SJSA1 (cell line): Measurements from ENCODE around the gene KRTAP4-1. TPM values are rescaled to one million over a fixed set of nuclear protein-coding genes. Genes with fewer than 3 reads are reported as not detected.
A peak's percentile ranks its signal among the peaks of the same experiment; 100 is the strongest.
"Not testable (repeated sequence)": the region's sequence is repeated elsewhere in the genome, so short reads cannot be mapped to it uniquely, and the experiment has no call there.

Source experiments
- DNase-seq, 2 experiments: peaks; one replicate each; pipeline ENCODE4 v3.0.0-alpha.2; 2015 to 2020; ENCODE audit warnings: low spot score in 2 of 2, low read depth in 1 of 2
- H3K27ac ChIP-seq: fragments of 250-450 bp; sonication (Bioruptor Pico); 2 replicates; pipeline ENCODE4 v1.5.1; 2020; ENCODE audit warnings: mild to moderate bottlenecking, moderate library complexity
- H3K27me3 ChIP-seq: fragments of 250-450 bp; sonication (Bioruptor Pico); replicated peaks from 2 replicates; pipeline ENCODE4 v1.5.1; 2020; ENCODE audit warnings: mild to moderate bottlenecking, moderate library complexity
- H3K36me3 ChIP-seq: fragments of 250-450 bp; sonication (Bioruptor Pico); 2 replicates; pipeline ENCODE4 v1.5.1; 2020; ENCODE audit warnings: mild to moderate bottlenecking
- H3K4me1 ChIP-seq: fragments of 250-450 bp; sonication (Bioruptor Pico); replicated peaks from 2 replicates; pipeline ENCODE4 v1.6.1; 2021; ENCODE audit warnings: mild to moderate bottlenecking
- H3K4me3 ChIP-seq: fragments of 250-450 bp; sonication (Bioruptor Pico); 2 replicates; pipeline ENCODE4 v1.5.1; 2020; ENCODE audit warnings: mild to moderate bottlenecking
- H3K9me3 ChIP-seq: fragments of 250-450 bp; sonication (Bioruptor Pico); replicated peaks from 2 replicates; pipeline ENCODE4 v1.5.1; 2020; ENCODE audit warnings: mild to moderate bottlenecking
- total RNA-seq: library from RNA; depleted of rRNA; stranded (reverse); fragments of >200 nt; shearing (Covaris generic); gene quantifications from 2 replicates; pipeline ENCODE4 v1.2.3, GENCODE V29; 2014

KRTAP4-1 gene
- total RNA-seq, 1 experiment from 2014 or later: not detected

DNA sequence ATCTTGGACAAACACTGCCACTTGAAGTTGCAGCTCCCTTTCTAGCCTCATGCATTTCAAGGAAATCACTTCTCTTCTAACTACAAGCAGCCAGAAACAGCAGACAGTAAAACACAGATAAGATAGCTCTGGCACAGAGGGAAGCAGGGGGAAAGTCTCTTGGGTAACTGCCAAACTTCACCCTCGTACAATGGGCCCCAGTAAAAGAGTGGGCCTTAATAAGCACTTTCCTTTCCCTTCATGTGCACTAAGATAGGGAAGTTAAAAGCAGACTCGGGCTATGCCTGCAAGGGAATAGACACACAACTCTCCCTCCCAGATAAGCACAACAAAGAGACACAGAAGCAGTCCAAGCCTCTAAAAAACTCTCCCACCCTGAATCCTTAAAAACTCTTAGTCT lies 30.9 kb downstream of the KRTAP4-1 start:
- no peak for DNase-seq
- no peak overlapping the region for H3K27ac ChIP-seq
- no peak overlapping the region for H3K4me3 ChIP-seq
- H3K9me3 ChIP-seq: no peaks in the 10 kb centered on the region
- no peaks in the 10 kb centered on the region for H3K4me1 ChIP-seq
- no peaks in the 10 kb centered on the region for H3K36me3 ChIP-seq
- no peaks in the 10 kb centered on the region; the same call in 1 of the 2 replicates for H3K27me3 ChIP-seq

GRCh38 chr17:41151525-41151924 lies 33.2 kb downstream of the KRTAP4-1 start:
- DNase-seq: no peak
- no peaks in the 10 kb centered on the region for H3K9me3 ChIP-seq
- no peaks in the 10 kb centered on the region for H3K4me1 ChIP-seq
- no peaks in the 10 kb centered on the region; the same call in 1 of the 2 replicates for H3K27me3 ChIP-seq
- H3K4me3 ChIP-seq: no peak overlapping the region
- H3K36me3 ChIP-seq: no peaks in the 10 kb centered on the region
- no peak overlapping the region for H3K27ac ChIP-seq

DNA sequence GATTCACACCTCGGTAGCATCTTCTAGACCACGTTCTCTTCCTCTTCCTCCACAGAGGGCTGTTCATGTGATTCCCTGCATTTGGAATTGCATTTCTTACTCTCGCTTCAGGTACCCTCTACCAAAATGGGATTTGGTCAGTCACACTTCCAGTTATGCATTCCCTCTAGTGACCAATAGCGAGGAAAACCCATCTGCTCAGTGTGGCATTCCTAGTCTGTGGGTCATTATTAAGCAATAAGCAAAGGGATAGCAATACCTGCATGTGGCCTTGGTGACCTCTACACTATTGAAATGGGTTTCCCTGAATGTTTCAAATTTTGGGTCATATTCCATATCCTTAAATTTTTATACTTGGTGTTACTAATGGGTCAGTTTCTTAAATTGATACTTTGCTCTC lies 34.7 kb downstream of the KRTAP4-1 start:
- no peaks in the 10 kb centered on the region for H3K36me3 ChIP-seq
- no peaks in the 10 kb centered on the region for H3K9me3 ChIP-seq
- H3K27ac ChIP-seq: no peak overlapping the region
- no peak overlapping the region for H3K4me3 ChIP-seq
- DNase-seq: no peak
- H3K4me1 ChIP-seq: no peaks in the 10 kb centered on the region
- no peaks in the 10 kb centered on the region; the same call in 1 of the 2 replicates for H3K27me3 ChIP-seq

DNA sequence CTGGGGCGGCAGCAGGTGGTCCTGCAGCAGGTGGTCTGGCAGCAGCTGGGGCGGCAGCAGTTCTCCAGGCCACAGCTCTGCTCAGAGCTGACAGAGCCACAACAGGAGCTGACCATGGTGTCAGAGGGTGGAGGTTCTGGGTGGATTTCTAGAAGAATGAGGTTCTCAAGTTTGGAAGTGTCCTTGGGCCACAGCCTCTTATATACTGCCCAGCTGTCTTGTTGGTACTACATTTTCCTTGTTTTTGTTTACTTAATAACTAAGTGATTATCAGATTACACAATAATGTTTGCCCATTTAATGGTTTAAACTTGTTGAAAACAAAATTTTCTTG lies 35.1 kb downstream of the KRTAP4-1 start, which contains the start of gene KRTAP4-5:
TSS of gene KRTAP4-5 (minus strand) at position 174 of the 334 bp plus-strand sequence. CDS start at position 116, 58 bp downstream.
- Histone ChIP-seq H3K36me3 (no peaks in the 10 kb centered on the region), H3K27me3 (no peaks in the 10 kb centered on the region; the same call in 1 of the 2 replicates), H3K9me3 (no peaks in the 10 kb centered on the region), H3K4me1 (no peaks in the 10 kb centered on the region), H3K27ac (no peak within 1 kb of the TSS), H3K4me3 (no peak within 1 kb of the TSS)
- DNase-seq: no peak

- H3K4me3 ChIP-seq, H3K9me3 ChIP-seq, H3K36me3 ChIP-seq, DNase-seq, H3K4me1 ChIP-seq, H3K27me3 ChIP-seq, H3K27ac ChIP-seq: not testable (repeated sequence)
Observed at GRCh38 chr17:41148971-41149651, 35.6 kb downstream of the KRTAP4-1 start.

- H3K9me3 ChIP-seq: no peaks in the 10 kb centered on the region; the same call in 1 of the 2 replicates
- DNase-seq: no peak
- H3K4me3 ChIP-seq: no peak overlapping the region
Observed at GRCh38 chr17:41147531-41148204, 37.0 kb downstream of the KRTAP4-1 start.

DNA sequence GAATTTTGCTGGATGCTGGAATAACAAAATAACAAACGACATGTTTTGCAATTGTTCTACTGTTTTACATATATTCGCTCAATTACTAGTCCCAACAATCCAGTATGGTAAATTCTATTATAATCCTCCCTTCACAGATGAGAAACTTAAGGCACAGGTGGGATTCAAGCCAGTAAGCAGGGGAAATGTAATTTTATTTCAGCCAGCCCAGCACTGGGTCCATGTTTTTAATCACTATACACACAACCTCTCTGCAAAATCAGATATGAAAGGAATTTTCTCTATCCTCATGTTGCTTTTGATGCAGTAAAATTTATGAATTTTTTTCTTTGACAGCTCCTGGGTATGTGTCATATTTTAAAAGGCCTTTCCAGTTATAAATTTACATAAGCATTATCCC lies 39.5 kb downstream of the KRTAP4-1 start:
- no peaks in the 10 kb centered on the region for H3K36me3 ChIP-seq
- no peaks in the 10 kb centered on the region for H3K27me3 ChIP-seq
- peaks cover 3% of the 10 kb centered on the region; the same call in 1 of the 2 replicates for H3K9me3 ChIP-seq
- peaks cover 14% of the 10 kb centered on the region for H3K4me1 ChIP-seq
- no peak overlapping the region for H3K27ac ChIP-seq
- DNase-seq: no peak
- no peak overlapping the region for H3K4me3 ChIP-seq

More at GRCh38 chr17:41147531-41148204, 37.0 kb downstream of the KRTAP4-1 start:
- Histone ChIP-seq H3K27ac (no peak overlapping the region), H3K27me3 (no peaks in the 10 kb centered on the region; the same call in 1 of the 2 replicates), H3K4me1 (no peaks in the 10 kb centered on the region), H3K36me3 (no peaks in the 10 kb centered on the region)

DNA sequence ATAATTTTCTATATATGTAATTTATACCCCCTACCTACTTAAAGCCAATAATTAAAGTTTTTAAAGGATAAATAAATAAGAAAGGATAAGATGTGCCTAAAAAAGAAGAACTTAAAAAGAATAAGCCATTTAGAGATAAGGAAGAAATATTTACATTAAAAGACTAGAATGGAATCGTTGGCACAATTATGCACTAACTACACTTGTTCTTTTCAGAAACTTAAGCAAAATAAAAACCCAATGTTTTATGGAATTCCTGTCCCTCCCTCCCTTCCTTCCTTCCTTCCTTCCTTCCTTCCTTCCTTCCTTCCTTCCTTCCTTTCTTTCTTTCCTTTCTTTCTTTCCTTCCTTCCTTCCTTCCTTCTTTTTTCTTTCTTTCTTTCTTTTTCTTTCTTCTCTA lies 39.9 kb downstream of the KRTAP4-1 start:
- no peak for DNase-seq
- Histone ChIP-seq H3K36me3 (no peaks in the 10 kb centered on the region), H3K9me3 (peaks cover 4% of the 10 kb centered on the region; the same call in 1 of the 2 replicates), H3K27me3 (no peaks in the 10 kb centered on the region), H3K4me3 (no peak overlapping the region), H3K4me1 (peaks cover 16% of the 10 kb centered on the region), H3K27ac (no peak overlapping the region)

DNA sequence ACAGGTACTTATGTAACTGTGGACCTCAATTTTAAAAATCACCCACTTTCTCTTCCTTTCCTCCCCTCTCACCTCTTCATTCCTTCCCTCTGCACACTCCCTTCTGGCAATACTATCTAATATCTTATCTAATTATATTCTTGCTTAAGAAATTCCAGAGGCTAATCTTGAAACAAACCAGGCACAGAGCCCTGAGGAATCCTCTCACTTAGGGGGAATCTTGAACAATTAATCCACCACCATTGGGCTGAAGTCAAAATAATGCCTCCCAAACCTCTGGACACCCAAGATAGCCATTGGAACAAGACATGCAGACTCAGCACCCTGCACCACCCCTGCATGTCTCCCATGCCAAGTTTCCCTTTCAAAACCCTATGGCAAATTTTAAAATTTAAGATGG lies 43.4 kb downstream of the KRTAP4-1 start:
- H3K36me3 ChIP-seq: no peaks in the 10 kb centered on the region
- peak overlapping the region; percentile 69 for H3K27ac ChIP-seq
- no peaks in the 10 kb centered on the region for H3K27me3 ChIP-seq
- H3K9me3 ChIP-seq: peaks cover 4% of the 10 kb centered on the region; the same call in 1 of the 2 replicates
- no peak for DNase-seq
- peaks cover 16% of the 10 kb centered on the region for H3K4me1 ChIP-seq
- no peak overlapping the region for H3K4me3 ChIP-seq

DNA sequence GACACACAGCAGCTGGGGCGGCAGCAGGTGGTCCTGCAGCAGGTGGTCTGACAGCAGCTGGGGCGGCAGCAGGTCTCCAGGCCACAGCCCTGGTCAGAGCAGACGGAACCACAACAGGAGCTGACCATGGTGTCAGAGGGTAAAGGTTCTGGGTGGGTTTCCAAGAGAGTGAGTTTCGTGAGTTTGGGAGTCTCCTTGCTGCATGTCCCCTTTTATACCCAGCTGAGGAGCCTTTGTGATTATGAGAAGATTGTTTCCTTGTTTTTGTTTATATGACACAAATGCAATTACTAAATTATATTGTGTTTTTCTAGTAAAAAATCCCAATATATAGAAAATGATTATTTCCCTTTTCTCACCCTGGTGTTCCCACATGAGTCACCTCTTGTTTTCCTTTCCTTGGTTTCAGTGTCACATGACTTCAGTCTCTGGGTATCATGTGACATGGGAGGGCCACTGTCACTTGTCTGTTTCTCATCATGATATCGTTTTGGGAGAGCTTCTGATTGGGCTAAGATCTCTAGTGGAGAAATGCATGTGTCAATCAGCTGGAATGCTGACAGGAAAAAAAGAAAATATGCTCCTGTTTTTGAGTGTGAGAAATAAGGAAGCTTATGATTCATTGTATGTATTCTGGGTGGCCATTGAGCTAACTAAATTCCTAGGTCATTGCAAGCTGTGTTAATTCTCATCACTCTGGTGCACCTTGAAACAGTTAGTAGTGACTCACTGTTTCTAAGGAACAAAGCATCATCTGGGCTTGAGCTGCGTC lies 44.2 kb downstream of the KRTAP4-1 start, which contains the start of gene KRTAP4-6:
TSS of gene KRTAP4-6 (minus strand) at position 185 of the 772 bp plus-strand sequence. CDS start at position 128, 57 bp downstream.
- Histone ChIP-seq H3K4me3 (no peak within 1 kb of the TSS), H3K27ac (peak within 1 kb of the TSS; percentile 83)

GRCh38 chr17:41139865-41140264 lies 44.8 kb downstream of the KRTAP4-1 start:
- DNase-seq, H3K27me3 ChIP-seq, H3K27ac ChIP-seq, H3K9me3 ChIP-seq, H3K4me3 ChIP-seq, H3K36me3 ChIP-seq: not testable (repeated sequence)
- H3K4me1 ChIP-seq: peaks cover 16% of the 10 kb centered on the region

More for the DNA sequence above, 44.2 kb downstream of the KRTAP4-1 start, which contains the start of gene KRTAP4-6:
- Histone ChIP-seq H3K27me3 (no peaks in the 10 kb centered on the region), H3K4me1 (peaks cover 16% of the 10 kb centered on the region), H3K36me3 (no peaks in the 10 kb centered on the region), H3K9me3 (peaks cover 4% of the 10 kb centered on the region; the same call in 1 of the 2 replicates)
- peak; percentile 68 to 92 for DNase-seq
